Loucy (cell line): ENCODE data around the gene XXYLT1.
"Not testable (repeated sequence)": the region's sequence is repeated elsewhere in the genome, so short reads cannot be mapped to it uniquely, and the experiment has no call there.

ENCODE experiments used
- H2AFZ ChIP-seq: fragments of 200-600 bp; sonication (generic); 2 replicates; pipeline ENCODE4 v1.6.0; 2016; ENCODE audit warnings: antibody characterized with exemption, mild to moderate bottlenecking, low read length, moderate library complexity
- H3F3A ChIP-seq: fragments of 200-600 bp; 2 replicates; pipeline ENCODE4 v1.6.0; 2016; ENCODE audit warnings: antibody characterized with exemption, low read depth, mild to moderate bottlenecking
- H3K27me3 ChIP-seq: fragments of 200-600 bp; sonication (generic); 2 replicates; pipeline ENCODE4 v1.6.1; 2014; ENCODE audit warnings: low read length, mild to moderate bottlenecking; ENCODE audit not compliant: insufficient read depth, poor library complexity, severe bottlenecking
- H3K36me3 ChIP-seq: fragments of 200-600 bp; sonication (generic); 2 replicates; pipeline ENCODE4 v1.6.1; 2016; ENCODE audit warnings: low read length; ENCODE audit not compliant: insufficient read depth
- H3K4me1 ChIP-seq: fragments of 200-600 bp; sonication (generic); 2 replicates; pipeline ENCODE4 v1.5.1; 2014; ENCODE audit warnings: low read length, mild to moderate bottlenecking; ENCODE audit not compliant: insufficient read depth, poor library complexity, severe bottlenecking
- H3K4me2 ChIP-seq: fragments of 200-600 bp; sonication (generic); 2 replicates; pipeline ENCODE4 v1.6.0; 2014; ENCODE audit warnings: antibody characterized with exemption, low read length, low read depth, mild to moderate bottlenecking; ENCODE audit not compliant: poor library complexity, severe bottlenecking
- H3K4me3 ChIP-seq: fragments of 200-600 bp; sonication (generic); 2 replicates; pipeline ENCODE4 v1.5.1; 2014; ENCODE audit warnings: low read length, mild to moderate bottlenecking, mixed read lengths; ENCODE audit not compliant: poor library complexity, severe bottlenecking
- H3K79me2 ChIP-seq: fragments of 200-600 bp; sonication (generic); 2 replicates; pipeline ENCODE4 v1.6.1; 2014; ENCODE audit warnings: low read length; ENCODE audit not compliant: insufficient read depth
- H3K9ac ChIP-seq: fragments of 200-600 bp; sonication (generic); 2 replicates; pipeline ENCODE4 v1.6.0; 2014; ENCODE audit warnings: mild to moderate bottlenecking, low read depth, low read length, moderate library complexity; ENCODE audit not compliant: poor library complexity, severe bottlenecking
- H3K9me2 ChIP-seq: fragments of 200-600 bp; sonication (generic); replicated peaks from 2 replicates; pipeline ENCODE4 v1.6.1; 2016; ENCODE audit warnings: low read depth, low read length, mixed read lengths
- H3K9me3 ChIP-seq: fragments of 200-600 bp; sonication (generic); 2 replicates; pipeline ENCODE4 v1.6.1; 2014; ENCODE audit warnings: mild to moderate bottlenecking, antibody characterized with exemption, low read length, low read depth; ENCODE audit not compliant: insufficient read depth
- H4K20me1 ChIP-seq: fragments of 200-600 bp; sonication (generic); 2 replicates; pipeline ENCODE4 v1.6.0; 2014; ENCODE audit warnings: antibody characterized with exemption, low read length, mild to moderate bottlenecking; ENCODE audit not compliant: insufficient read depth, poor library complexity, severe bottlenecking
- EZH2phosphoT487 ChIP-seq: fragments of 200-600 bp; IDR thresholded peaks from 2 replicates; pipeline ENCODE4 v1.6.1; 2018; ENCODE audit warnings: antibody characterized with exemption, mild to moderate bottlenecking, moderate library complexity, borderline replicate concordance
- TF ChIP-seq, protein P1 (sequence below): fragments of 200-600 bp; sonication (generic); conservative IDR thresholded peaks from 2 replicates; pipeline ENCODE4 v1.5.1; 2014; ENCODE audit warnings: mild to moderate bottlenecking, antibody characterized with exemption, low read length

Gene XXYLT1

DNA sequence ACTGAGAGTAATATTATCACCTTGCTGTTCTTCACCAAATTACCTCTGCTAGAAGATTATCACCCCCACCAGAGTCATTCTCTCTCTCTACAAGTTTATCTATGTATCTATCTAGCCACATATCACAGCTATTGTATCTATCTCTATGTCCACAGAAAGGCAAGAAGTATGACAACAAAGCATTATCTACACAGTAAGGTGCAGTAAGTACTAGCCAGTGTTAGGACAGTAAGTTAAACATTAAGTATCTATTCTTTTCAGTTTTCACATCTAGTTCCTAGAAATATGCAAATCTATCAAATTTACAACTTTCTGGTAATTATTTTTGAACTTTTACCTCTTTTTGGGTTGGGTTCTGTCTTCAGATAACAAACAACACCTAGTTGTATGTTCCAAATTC, 26.5 kb upstream of the XXYLT1 start:
- no peaks in the 10 kb centered on the region for H4K20me1 ChIP-seq

DNA sequence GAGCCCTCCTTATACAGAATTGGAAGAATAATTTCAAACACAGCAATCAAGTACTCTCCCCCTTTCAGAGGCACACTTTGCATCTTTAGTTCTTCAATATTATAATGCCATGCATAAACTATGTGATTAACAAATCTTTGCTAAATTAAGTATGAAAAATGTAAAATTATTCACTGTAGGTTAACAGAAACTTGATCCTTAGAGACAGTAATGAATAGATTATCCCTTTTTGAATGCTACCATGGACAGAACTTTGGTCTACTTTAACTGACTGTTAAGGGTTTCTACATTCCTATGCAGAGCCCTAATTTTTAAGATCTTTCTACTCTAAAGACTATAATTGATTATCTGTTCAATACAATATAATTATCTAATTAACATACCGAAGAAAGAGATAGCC, 25.7 kb upstream of the XXYLT1 start:
- Histone ChIP-seq H3K9me3 (no peaks in the 10 kb centered on the region), H3K4me3 (no peak overlapping the region), H3K4me1 (no peaks in the 10 kb centered on the region), H3K27me3 (no peaks in the 10 kb centered on the region), H3K79me2 (no peaks in the 10 kb centered on the region), H4K20me1 (no peaks in the 10 kb centered on the region), H3K36me3 (peaks cover 59% of the 10 kb centered on the region), H3K4me2 (no peak overlapping the region), H3K9ac (no peak overlapping the region), H3F3A (no peaks in the 10 kb centered on the region), H3K9me2 (no peaks in the 10 kb centered on the region), H2AFZ (no peak overlapping the region)
- TF ChIP-seq EZH2phosphoT487, result no peak
- TF ChIP-seq, protein P1, sequence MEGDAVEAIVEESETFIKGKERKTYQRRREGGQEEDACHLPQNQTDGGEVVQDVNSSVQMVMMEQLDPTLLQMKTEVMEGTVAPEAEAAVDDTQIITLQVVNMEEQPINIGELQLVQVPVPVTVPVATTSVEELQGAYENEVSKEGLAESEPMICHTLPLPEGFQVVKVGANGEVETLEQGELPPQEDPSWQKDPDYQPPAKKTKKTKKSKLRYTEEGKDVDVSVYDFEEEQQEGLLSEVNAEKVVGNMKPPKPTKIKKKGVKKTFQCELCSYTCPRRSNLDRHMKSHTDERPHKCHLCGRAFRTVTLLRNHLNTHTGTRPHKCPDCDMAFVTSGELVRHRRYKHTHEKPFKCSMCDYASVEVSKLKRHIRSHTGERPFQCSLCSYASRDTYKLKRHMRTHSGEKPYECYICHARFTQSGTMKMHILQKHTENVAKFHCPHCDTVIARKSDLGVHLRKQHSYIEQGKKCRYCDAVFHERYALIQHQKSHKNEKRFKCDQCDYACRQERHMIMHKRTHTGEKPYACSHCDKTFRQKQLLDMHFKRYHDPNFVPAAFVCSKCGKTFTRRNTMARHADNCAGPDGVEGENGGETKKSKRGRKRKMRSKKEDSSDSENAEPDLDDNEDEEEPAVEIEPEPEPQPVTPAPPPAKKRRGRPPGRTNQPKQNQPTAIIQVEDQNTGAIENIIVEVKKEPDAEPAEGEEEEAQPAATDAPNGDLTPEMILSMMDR, result no peak

More for the DNA sequence above, 26.5 kb upstream of the XXYLT1 start:
- Histone ChIP-seq H2AFZ (no peak overlapping the region), H3K4me3 (no peak overlapping the region), H3F3A (no peaks in the 10 kb centered on the region), H3K4me1 (no peaks in the 10 kb centered on the region), H3K9me3 (no peaks in the 10 kb centered on the region), H3K4me2 (no peak overlapping the region), H3K36me3 (peaks cover 57% of the 10 kb centered on the region), H3K27me3 (no peaks in the 10 kb centered on the region), H3K9ac (no peak overlapping the region), H3K9me2 (no peaks in the 10 kb centered on the region), H3K79me2 (no peaks in the 10 kb centered on the region)
- TF ChIP-seq, protein P1, result no peak
- no peak for TF ChIP-seq EZH2phosphoT487

DNA sequence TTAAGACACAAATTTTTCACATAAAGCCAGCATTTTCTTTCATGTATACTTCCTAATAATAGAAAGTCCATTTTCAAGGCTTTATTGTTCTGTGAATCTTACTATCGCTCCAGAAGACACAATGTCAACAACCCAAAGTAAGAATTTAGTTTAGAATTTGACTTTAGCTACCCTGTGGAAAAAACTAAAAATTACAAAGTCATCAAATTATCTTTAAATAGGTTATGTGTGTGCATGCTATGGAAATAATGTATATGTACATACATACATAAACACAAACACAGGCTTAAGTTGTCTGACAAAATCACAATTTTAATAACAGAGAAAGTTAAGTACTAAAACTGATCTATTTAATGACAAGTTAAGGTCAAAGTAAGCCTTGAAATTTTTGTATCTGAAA, 20.2 kb upstream of the XXYLT1 start:
- H3K9me3 ChIP-seq, result no peaks in the 10 kb centered on the region
- no peak overlapping the region for H3K9ac ChIP-seq
- H3K27me3 ChIP-seq, result no peaks in the 10 kb centered on the region
- H3K4me3 ChIP-seq, result no peak overlapping the region
- no peaks in the 10 kb centered on the region for H4K20me1 ChIP-seq
- H3F3A ChIP-seq, result no peaks in the 10 kb centered on the region
- no peak overlapping the region for H3K4me2 ChIP-seq
- H3K9me2 ChIP-seq, result no peaks in the 10 kb centered on the region
- peaks cover 67% of the 10 kb centered on the region; the same call in 1 of the 2 replicates for H3K36me3 ChIP-seq
- no peak overlapping the region for H2AFZ ChIP-seq
- H3K4me1 ChIP-seq, result no peaks in the 10 kb centered on the region
- TF ChIP-seq EZH2phosphoT487, result no peak
- TF ChIP-seq, protein P1, result no peak
- no peaks in the 10 kb centered on the region for H3K79me2 ChIP-seq

DNA sequence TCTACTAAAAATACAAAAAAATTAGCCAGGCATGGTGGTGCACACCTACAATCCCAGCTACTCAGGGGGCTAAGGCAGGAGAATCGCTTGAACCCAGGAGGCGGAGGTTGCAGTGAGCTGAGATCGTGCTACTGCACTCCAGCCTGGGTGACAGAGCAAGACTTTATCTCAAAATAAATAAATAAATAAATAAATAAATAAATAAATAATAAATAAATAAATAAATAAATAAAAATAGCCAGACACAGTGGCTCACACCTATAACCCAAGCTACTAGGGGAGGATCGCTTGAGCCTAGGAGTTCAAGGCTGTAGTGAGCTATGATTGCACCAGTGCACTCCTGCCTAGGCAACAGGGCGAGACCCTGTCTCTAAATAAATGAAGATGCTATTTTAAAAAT, 19.7 kb upstream of the XXYLT1 start:
- not testable (repeated sequence) for H3K4me1 ChIP-seq, H3K9me2 ChIP-seq, H3K79me2 ChIP-seq, H3K4me3 ChIP-seq, H2AFZ ChIP-seq, H3K27me3 ChIP-seq, H3F3A ChIP-seq, H3K4me2 ChIP-seq, H3K9me3 ChIP-seq, H4K20me1 ChIP-seq, H3K9ac ChIP-seq
- H3K36me3 ChIP-seq, result peaks cover 69% of the 10 kb centered on the region; the same call in 1 of the 2 replicates
